HEK293 (cell line): ENCODE measurements around the gene CELSR3.
A peak's percentile ranks its signal among the peaks of the same experiment; 100 is the strongest.

Source experiments
- CTCF ChIA-PET: fragments of 350-600 bp; formaldehyde crosslinking; extraction: SDS; loops from one replicate; lab custom pipeline; 2021; ENCODE audit warnings: antibody characterized with exemption; lab: Yijun Ruan, JAX
- POLR2A ChIA-PET: fragments of 300-600 bp; formaldehyde crosslinking; extraction: SDS; loops from one replicate; lab custom pipeline; 2020; ENCODE audit warnings: antibody characterized with exemption, inconsistent platforms; lab: Yijun Ruan, JAX
- H3K27ac ChIP-seq: fragments of 200-500 bp; sonication (Bioruptor generic); 2 replicates; pipeline ENCODE4 v1.5.1; 2014; ENCODE audit warnings: low read depth, low read length, control low read depth, inconsistent platforms; ENCODE audit errors: extremely low read depth
- H3K36me3 ChIP-seq, 2 experiments: fragments of 200-500 bp in 1 of 2; sonication (Bioruptor generic) in 1 of 2; 1 replicate in 1 of 2; 2 replicates in 1 of 2; pipeline ENCODE4 v1.5.1; 2014 to 2017; ENCODE audit warnings: inconsistent platforms in 2 of 2, low read length in 2 of 2; ENCODE audit not compliant: control insufficient read depth in 2 of 2, insufficient read depth in 1 of 2
- H3K4me1 ChIP-seq: fragments of 200-500 bp; sonication (Bioruptor generic); 2 replicates; pipeline ENCODE4 v1.5.1; 2014; ENCODE audit warnings: mild to moderate bottlenecking, low read length, inconsistent platforms; ENCODE audit not compliant: control insufficient read depth, insufficient read depth
- H3K4me3 ChIP-seq: 2 replicates; pipeline ENCODE4 v1.5.1; 2011; ENCODE audit warnings: low read depth, mild to moderate bottlenecking, control low read depth, low read length, moderate library complexity
- H3K9me3 ChIP-seq: fragments of 200-500 bp; sonication (Bioruptor generic); 2 replicates; pipeline ENCODE4 v1.5.1; 2014; ENCODE audit warnings: low read depth, low read length, inconsistent platforms; ENCODE audit not compliant: control insufficient read depth, insufficient read depth
- EGR2 ChIP-seq: fragments of 450-650 bp; formaldehyde crosslinking; IDR thresholded peaks from 2 replicates; pipeline ENCODE4 v1.5.1; 2016; ENCODE audit warnings: low read depth, missing biosample characterization, missing genetic modification characterization
- FEZF1 ChIP-seq: fragments of 450-650 bp; formaldehyde crosslinking; IDR thresholded peaks from 2 replicates; pipeline ENCODE4 v1.5.1; 2016; ENCODE audit warnings: missing biosample characterization, missing genetic modification characterization
- GLIS1 ChIP-seq: fragments of 450-650 bp; formaldehyde crosslinking; IDR thresholded peaks from 2 replicates; pipeline ENCODE4 v1.5.1; 2016; ENCODE audit warnings: missing biosample characterization, missing genetic modification characterization
- KLF1 ChIP-seq: fragments of 450-650 bp; formaldehyde crosslinking; IDR thresholded peaks from 2 replicates; pipeline ENCODE4 v1.5.1; 2016; ENCODE audit warnings: missing biosample characterization, missing genetic modification characterization
- KLF8 ChIP-seq: fragments of 450-650 bp; formaldehyde crosslinking; IDR thresholded peaks from 2 replicates; pipeline ENCODE4 v1.5.1; 2016; ENCODE audit warnings: missing biosample characterization, missing genetic modification characterization
- OSR2 ChIP-seq: fragments of 450-650 bp; formaldehyde crosslinking; IDR thresholded peaks from 2 replicates; pipeline ENCODE4 v1.5.1; 2016; ENCODE audit warnings: missing biosample characterization, missing genetic modification characterization
- OVOL3 ChIP-seq: fragments of 450-650 bp; formaldehyde crosslinking; IDR thresholded peaks from 2 replicates; pipeline ENCODE4 v1.5.1; 2016; ENCODE audit warnings: missing biosample characterization, missing genetic modification characterization
- PATZ1 ChIP-seq: fragments of 450-650 bp; formaldehyde crosslinking; IDR thresholded peaks from 2 replicates; pipeline ENCODE4 v1.5.1; 2016; ENCODE audit warnings: missing biosample characterization, missing genetic modification characterization
- PBX3 ChIP-seq: sonication (generic); formaldehyde crosslinking; IDR thresholded peaks from 2 replicates; pipeline ENCODE4 v1.8.1; 2022; ENCODE audit warnings: mild to moderate bottlenecking, moderate library complexity, missing genetic modification reagents
- PRDM10 ChIP-seq: fragments of 450-650 bp; formaldehyde crosslinking; IDR thresholded peaks from 2 replicates; pipeline ENCODE4 v1.5.1; 2016; ENCODE audit warnings: missing biosample characterization, missing genetic modification characterization
- SP2 ChIP-seq: fragments of 450-650 bp; formaldehyde crosslinking; IDR thresholded peaks from 2 replicates; pipeline ENCODE4 v1.5.1; 2016; ENCODE audit warnings: missing biosample characterization, missing genetic modification characterization
- ZBTB20 ChIP-seq: fragments of 450-650 bp; formaldehyde crosslinking; IDR thresholded peaks from 2 replicates; pipeline ENCODE4 v1.5.1; 2016; ENCODE audit warnings: missing biosample characterization, missing genetic modification characterization
- ZBTB48 ChIP-seq: fragments of 450-650 bp; formaldehyde crosslinking; IDR thresholded peaks from 2 replicates; pipeline ENCODE4 v1.5.1; 2016; ENCODE audit warnings: missing biosample characterization, missing genetic modification characterization
- ZBTB8A ChIP-seq: fragments of 450-650 bp; formaldehyde crosslinking; IDR thresholded peaks from 2 replicates; pipeline ENCODE4 v1.5.1; 2016; ENCODE audit warnings: missing biosample characterization, missing genetic modification characterization
- ZFHX2 ChIP-seq: fragments of 450-650 bp; formaldehyde crosslinking; conservative IDR thresholded peaks from 2 replicates; pipeline ENCODE4 v1.5.1; 2016; ENCODE audit warnings: missing biosample characterization, missing genetic modification characterization
- ZIC2 ChIP-seq: fragments of 450-650 bp; formaldehyde crosslinking; IDR thresholded peaks from 2 replicates; pipeline ENCODE4 v1.5.1; 2016; ENCODE audit warnings: missing biosample characterization, missing genetic modification characterization
- ZNF16 ChIP-seq: fragments of 450-650 bp; formaldehyde crosslinking; IDR thresholded peaks from 2 replicates; pipeline ENCODE4 v1.5.1; 2016; ENCODE audit warnings: low read depth, missing biosample characterization, missing genetic modification characterization
- ZNF311 ChIP-seq: fragments of 450-650 bp; formaldehyde crosslinking; IDR thresholded peaks from 2 replicates; pipeline ENCODE4 v1.5.1; 2017; ENCODE audit warnings: missing biosample characterization, missing genetic modification characterization, borderline replicate concordance
- ZNF335 ChIP-seq: fragments of 450-650 bp; formaldehyde crosslinking; conservative IDR thresholded peaks from 2 replicates; pipeline ENCODE4 v1.5.1; 2016; ENCODE audit warnings: missing biosample characterization, missing genetic modification characterization
- ZNF629 ChIP-seq: fragments of 450-650 bp; formaldehyde crosslinking; IDR thresholded peaks from 2 replicates; pipeline ENCODE4 v1.5.1; 2017; ENCODE audit warnings: missing biosample characterization, missing genetic modification characterization
- ZNF704 ChIP-seq: fragments of 450-650 bp; formaldehyde crosslinking; IDR thresholded peaks from 2 replicates; pipeline ENCODE4 v1.5.1; 2016; ENCODE audit warnings: missing biosample characterization, missing genetic modification characterization
- ZNF707 ChIP-seq: fragments of 450-650 bp; formaldehyde crosslinking; IDR thresholded peaks from 2 replicates; pipeline ENCODE4 v1.5.1; 2016; ENCODE audit warnings: missing biosample characterization, missing genetic modification characterization
- ZNF837 ChIP-seq: fragments of 450-650 bp; formaldehyde crosslinking; IDR thresholded peaks from 2 replicates; pipeline ENCODE4 v1.5.1; 2016; ENCODE audit warnings: missing biosample characterization, missing genetic modification characterization

CELSR3 gene

GRCh38 chr3:48695393-48695753 is 32.7 kb upstream of the CELSR3 start:
- H3K27ac ChIP-seq, result peak overlapping the region; percentile 70
- H3K9me3 ChIP-seq, result no peaks in the 10 kb centered on the region
- H3K4me1 ChIP-seq, result peaks cover 5% of the 10 kb centered on the region
- ChIA-PET CTCF (interaction anchor here (0.6 to 1.9 kb wide), 5 partner anchors 9 to 312 kb away, joined by 3 to 7 read pairs (median 4); partner anchors contain the start of genes NCKIPSD and WDR6), POLR2A (interaction anchor here (0.6 to 1.5 kb wide), 3 partner anchors 9 to 611 kb away, joined by 3 to 4 read pairs (median 3); partner anchors contain the start of gene NCKIPSD)
- H3K4me3 ChIP-seq, result peak overlapping the region; percentile 29
- peaks cover 35 to 83% of the 10 kb centered on the region in 2 experiments for H3K36me3 ChIP-seq
- peak; percentile 6; the same call in 1 of the 2 replicates for TF ChIP-seq GLIS1
- no peak for TF ChIP-seq ZNF837 (tag by site-specific recombination)
- TF ChIP-seq SP2, result peak; percentile 45
- peak; percentile 96 for TF ChIP-seq ZFHX2 (tag by site-specific recombination)
- TF ChIP-seq OVOL3 (tag by site-specific recombination), result no peak
- TF ChIP-seq PRDM10 (tag by site-specific recombination), result peak; percentile 49; the same call in 1 of the 2 replicates
- peak; percentile 39; the same call in 1 of the 2 replicates for TF ChIP-seq KLF8 (tag by site-specific recombination)
- TF ChIP-seq PATZ1, result peak; percentile 76
- 0 out of 2 replicates have a peak, but pooled peaks have one; percentile 8 for TF ChIP-seq ZBTB48
- TF ChIP-seq ZNF704, result no peak
- no peak for TF ChIP-seq ZNF707
- no peak for TF ChIP-seq ZNF311 (tag by site-specific recombination)
- TF ChIP-seq ZNF629 (tag by site-specific recombination), result 0 out of 2 replicates have a peak, but pooled peaks have one; percentile 33
- TF ChIP-seq ZNF16 (tag by site-specific recombination), result no peak
- 0 out of 2 replicates have a peak, but pooled peaks have one; percentile 38 for TF ChIP-seq ZNF335 (tag by site-specific recombination)
- TF ChIP-seq EGR2, result peak; percentile 93
- no peak for TF ChIP-seq PBX3 (CRISPR knock-in tag)
- peak; percentile 62 for TF ChIP-seq OSR2 (tag by site-specific recombination)
- TF ChIP-seq FEZF1 (tag by site-specific recombination), result peak; percentile 80
- 0 out of 2 replicates have a peak, but pooled peaks have one; percentile 2 for TF ChIP-seq ZBTB20
- peak; percentile 85 for TF ChIP-seq KLF1
- TF ChIP-seq ZBTB8A (tag by site-specific recombination), result peak; percentile 63; the same call in 1 of the 2 replicates
- TF ChIP-seq ZIC2 (tag by site-specific recombination), result 0 out of 2 replicates have a peak, but pooled peaks have one; percentile 8
